DND-41 (cell line): ENCODE results near the gene CDK5.

Source experiments
- EZH2 ChIP-seq: IDR thresholded peaks from 3 replicates; pipeline ENCODE4 v1.6.1; 2012; ENCODE audit warnings: borderline replicate concordance, low read depth, mild to moderate bottlenecking, moderate library complexity, low read length, inconsistent platforms; ENCODE audit not compliant: severe bottlenecking
- TF ChIP-seq, protein P1 (sequence below): IDR thresholded peaks from 2 replicates; pipeline ENCODE4 v1.5.1; 2012; ENCODE audit warnings: borderline replicate concordance, low read length, moderate library complexity, mild to moderate bottlenecking; ENCODE audit not compliant: poor library complexity, severe bottlenecking; ENCODE audit errors: extremely low read depth

DNA sequence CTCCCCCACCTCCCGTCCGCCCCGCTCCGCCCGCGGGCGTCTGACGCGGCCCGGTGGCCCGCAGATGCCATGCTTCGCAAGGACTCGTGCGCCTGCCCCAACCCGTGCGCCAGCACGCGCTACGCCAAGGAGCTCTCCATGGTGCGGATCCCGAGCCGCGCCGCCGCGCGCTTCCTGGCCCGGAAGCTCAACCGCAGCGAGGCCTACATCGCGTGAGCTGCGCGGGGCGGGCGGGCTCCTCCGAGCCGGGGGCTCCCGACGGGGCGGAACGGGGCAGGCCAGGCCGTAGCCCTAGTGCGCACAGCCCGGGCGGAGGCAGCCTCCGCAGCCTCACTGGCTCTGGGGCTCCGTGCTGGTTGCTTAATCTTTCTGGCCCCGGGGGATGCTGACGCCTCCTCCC lies 6.6 kb downstream of the CDK5 start:
- TF ChIP-seq, protein P1, sequence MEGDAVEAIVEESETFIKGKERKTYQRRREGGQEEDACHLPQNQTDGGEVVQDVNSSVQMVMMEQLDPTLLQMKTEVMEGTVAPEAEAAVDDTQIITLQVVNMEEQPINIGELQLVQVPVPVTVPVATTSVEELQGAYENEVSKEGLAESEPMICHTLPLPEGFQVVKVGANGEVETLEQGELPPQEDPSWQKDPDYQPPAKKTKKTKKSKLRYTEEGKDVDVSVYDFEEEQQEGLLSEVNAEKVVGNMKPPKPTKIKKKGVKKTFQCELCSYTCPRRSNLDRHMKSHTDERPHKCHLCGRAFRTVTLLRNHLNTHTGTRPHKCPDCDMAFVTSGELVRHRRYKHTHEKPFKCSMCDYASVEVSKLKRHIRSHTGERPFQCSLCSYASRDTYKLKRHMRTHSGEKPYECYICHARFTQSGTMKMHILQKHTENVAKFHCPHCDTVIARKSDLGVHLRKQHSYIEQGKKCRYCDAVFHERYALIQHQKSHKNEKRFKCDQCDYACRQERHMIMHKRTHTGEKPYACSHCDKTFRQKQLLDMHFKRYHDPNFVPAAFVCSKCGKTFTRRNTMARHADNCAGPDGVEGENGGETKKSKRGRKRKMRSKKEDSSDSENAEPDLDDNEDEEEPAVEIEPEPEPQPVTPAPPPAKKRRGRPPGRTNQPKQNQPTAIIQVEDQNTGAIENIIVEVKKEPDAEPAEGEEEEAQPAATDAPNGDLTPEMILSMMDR: no peak
- no peak for TF ChIP-seq EZH2
